Activated naive CD4-positive, alpha-beta T cell treated with anti-CD3 and anti-CD28 coated beads, Interleukin-2, amount 50 U/mL, for 72 hours (primary cell): ENCODE results near the gene RMI2. TPM values are rescaled to one million over a fixed set of nuclear protein-coding genes. Genes with fewer than 3 reads are reported as not detected.

Source experiments
- ATAC-seq, 2 donors: fragments of 150-1000 bp; cut with Tn5 transposase; 2 replicates each; pipeline ENCODE4 v1.10.0; 2021; ENCODE audit warnings: mild to moderate bottlenecking in 2 of 2, moderate library complexity in 2 of 2
- DNase-seq, 2 donors: peaks; one replicate each; pipeline ENCODE4 v3.0.0; 2021 to 2022; ENCODE audit warnings: low spot score in 2 of 2
- H3K27ac Mint-ChIP-seq, 2 donors: one replicate each; pipeline ENCODE4 v1.8.0; 2022; ENCODE audit warnings: mild to moderate bottlenecking in 2 of 2, mixed read lengths in 2 of 2
- H3K36me3 Mint-ChIP-seq, 2 donors: one replicate each; pipeline ENCODE4 v1.8.0; 2022; ENCODE audit warnings: mixed read lengths in 2 of 2
- H3K9me3 Mint-ChIP-seq, 2 donors: one replicate each; pipeline ENCODE4 v1.8.0; 2022; ENCODE audit warnings: mixed read lengths in 2 of 2
- total RNA-seq, 2 donors: library from RNA; stranded (reverse); gene quantifications; one replicate each; pipeline ENCODE4 v1.2.3, GENCODE V29; 2022

The RMI2 gene
- total RNA-seq, 2 donors from 2014 or later: 40.4 to 78.1 TPM

GRCh38 chr16:11384184-11384955, 39.1 kb downstream of the RMI2 start:
- DNase-seq: no peak
- no peaks in the 10 kb centered on the region for H3K9me3 Mint-ChIP-seq

GRCh38 chr16:11384956-11385586, 39.8 kb downstream of the RMI2 start:
- Mint-ChIP-seq H3K27ac (no peak overlapping the region), H3K9me3 (no peaks in the 10 kb centered on the region), H3K36me3 (peaks cover 0 to 6% of the 10 kb centered on the region in 2 donors)
- DNase-seq: no peak
- ATAC-seq: no peak

More at GRCh38 chr16:11384184-11384955, 39.1 kb downstream of the RMI2 start:
- ATAC-seq: no peak
- H3K27ac Mint-ChIP-seq: no peak overlapping the region
- H3K36me3 Mint-ChIP-seq: peaks cover 3 to 6% of the 10 kb centered on the region in 2 donors

- ATAC-seq (peak; percentile 56 to 88), DNase-seq (no peak)
- Mint-ChIP-seq H3K27ac (peak overlapping the region in 1 of 2 donors; percentile 68), H3K9me3 (no peaks in the 10 kb centered on the region), H3K36me3 (peaks cover 0 to 6% of the 10 kb centered on the region in 2 donors)
These were observed 40.9 kb downstream of the RMI2 start for GRCh38 chr16:11386054-11386680.

GRCh38 chr16:11386791-11387546, 41.7 kb downstream of the RMI2 start:
- ATAC-seq (peak in 1 of 2 donors; percentile 24), DNase-seq (no peak)

GRCh38 chr16:11389083-11389482, 43.8 kb downstream of the RMI2 start:
- ATAC-seq: no peak
- H3K36me3 Mint-ChIP-seq: no peaks in the 10 kb centered on the region
- H3K27ac Mint-ChIP-seq: no peak overlapping the region
- no peaks in the 10 kb centered on the region for H3K9me3 Mint-ChIP-seq
- DNase-seq: no peak

More at GRCh38 chr16:11386791-11387546, 41.7 kb downstream of the RMI2 start:
- H3K27ac Mint-ChIP-seq: no peak overlapping the region
- H3K9me3 Mint-ChIP-seq: no peaks in the 10 kb centered on the region
- H3K36me3 Mint-ChIP-seq: no peaks in the 10 kb centered on the region

GRCh38 chr16:11389631-11390565, 44.6 kb downstream of the RMI2 start:
- Mint-ChIP-seq H3K27ac (peak overlapping the region in 1 of 2 donors; percentile 33), H3K36me3 (no peaks in the 10 kb centered on the region), H3K9me3 (no peaks in the 10 kb centered on the region)
- ATAC-seq (no peak), DNase-seq (no peak)

GRCh38 chr16:11390573-11391495, 45.6 kb downstream of the RMI2 start:
- Mint-ChIP-seq H3K9me3 (no peaks in the 10 kb centered on the region), H3K36me3 (no peaks in the 10 kb centered on the region), H3K27ac (peak overlapping the region in 1 of 2 donors; percentile 33)
- DNase-seq (no peak), ATAC-seq (no peak)

GRCh38 chr16:11391576-11391975, 46.3 kb downstream of the RMI2 start:
- H3K27ac Mint-ChIP-seq: no peak overlapping the region
- DNase-seq (no peak), ATAC-seq (no peak)
- H3K9me3 Mint-ChIP-seq: no peaks in the 10 kb centered on the region
- H3K36me3 Mint-ChIP-seq: no peaks in the 10 kb centered on the region

GRCh38 chr16:11392041-11392581, 46.9 kb downstream of the RMI2 start:
- H3K9me3 Mint-ChIP-seq: no peaks in the 10 kb centered on the region
- H3K27ac Mint-ChIP-seq: no peak overlapping the region
- DNase-seq (no peak), ATAC-seq (no peak)
- H3K36me3 Mint-ChIP-seq: no peaks in the 10 kb centered on the region

GRCh38 chr16:11393366-11393765, 48.1 kb downstream of the RMI2 start:
- DNase-seq: no peak
- no peak for ATAC-seq
- Mint-ChIP-seq H3K27ac (no peak overlapping the region), H3K9me3 (no peaks in the 10 kb centered on the region), H3K36me3 (no peaks in the 10 kb centered on the region)

- DNase-seq (no peak), ATAC-seq (no peak)
- Mint-ChIP-seq H3K36me3 (no peaks in the 10 kb centered on the region), H3K27ac (no peak overlapping the region), H3K9me3 (no peaks in the 10 kb centered on the region)
These were observed 48.8 kb downstream of the RMI2 start for GRCh38 chr16:11393861-11394592.

GRCh38 chr16:11394593-11394960, 49.3 kb downstream of the RMI2 start:
- Mint-ChIP-seq H3K27ac (no peak overlapping the region), H3K36me3 (no peaks in the 10 kb centered on the region), H3K9me3 (no peaks in the 10 kb centered on the region)
- DNase-seq (no peak), ATAC-seq (no peak)

GRCh38 chr16:11395008-11395948, 50.0 kb downstream of the RMI2 start:
- Mint-ChIP-seq H3K27ac (no peak overlapping the region), H3K36me3 (no peaks in the 10 kb centered on the region), H3K9me3 (no peaks in the 10 kb centered on the region)
- ATAC-seq (no peak), DNase-seq (no peak)
